IPS DF 19.7 (cell line): Measurements from ENCODE around the gene GPC6.

Source experiments
- DNase-seq: peaks from one replicate; pipeline ENCODE4 v3.0.0-alpha.2; 2013; ENCODE audit warnings: low read depth, low spot score

The GPC6 gene

GRCh38 chr13:93368718-93369117 lies 142.1 kb downstream of the GPC6 start:
- DNase-seq: no peak

DNA sequence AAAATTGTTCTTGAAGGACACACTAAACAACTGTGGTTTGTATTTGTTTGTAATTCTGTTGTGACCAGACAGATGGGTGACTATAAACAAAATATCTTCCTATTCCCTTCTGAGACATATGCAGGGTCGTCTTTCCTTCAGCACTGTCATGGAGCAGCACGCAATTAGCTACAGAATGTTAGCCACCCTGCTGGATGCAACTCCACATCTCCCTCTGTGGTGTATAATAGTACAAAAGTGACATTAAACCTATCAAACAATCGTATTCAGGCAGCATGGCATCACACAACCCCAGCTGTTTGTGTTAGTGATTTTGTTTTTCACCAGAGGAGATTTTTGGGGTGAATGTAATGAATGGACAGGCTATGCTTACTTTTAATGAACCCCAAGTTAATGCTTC lies 146.2 kb downstream of the GPC6 start:
- no peak for DNase-seq

- DNase-seq: no peak
Measured at GRCh38 chr13:93375491-93375890, 148.9 kb downstream of the GPC6 start.

DNA sequence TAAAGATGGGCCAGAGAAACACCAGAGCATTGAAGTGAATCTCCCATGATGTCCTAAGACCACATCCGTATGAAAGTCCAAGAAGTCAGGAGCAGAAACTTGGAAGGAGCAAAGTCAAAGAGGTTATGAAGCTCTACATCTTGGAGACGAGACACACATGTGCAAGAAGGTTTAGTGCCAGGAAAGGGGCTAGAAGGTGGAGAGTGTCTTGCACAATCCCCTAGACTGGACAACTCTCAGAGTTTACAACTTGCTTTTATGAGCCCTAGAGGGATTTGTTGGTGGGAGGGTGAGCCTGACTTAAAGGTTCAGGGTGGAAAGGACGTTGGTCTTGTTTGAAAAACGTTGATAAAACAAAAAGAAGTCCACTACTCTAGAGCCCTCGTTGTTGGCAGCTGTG lies 150.6 kb downstream of the GPC6 start:
- DNase-seq: no peak

DNA sequence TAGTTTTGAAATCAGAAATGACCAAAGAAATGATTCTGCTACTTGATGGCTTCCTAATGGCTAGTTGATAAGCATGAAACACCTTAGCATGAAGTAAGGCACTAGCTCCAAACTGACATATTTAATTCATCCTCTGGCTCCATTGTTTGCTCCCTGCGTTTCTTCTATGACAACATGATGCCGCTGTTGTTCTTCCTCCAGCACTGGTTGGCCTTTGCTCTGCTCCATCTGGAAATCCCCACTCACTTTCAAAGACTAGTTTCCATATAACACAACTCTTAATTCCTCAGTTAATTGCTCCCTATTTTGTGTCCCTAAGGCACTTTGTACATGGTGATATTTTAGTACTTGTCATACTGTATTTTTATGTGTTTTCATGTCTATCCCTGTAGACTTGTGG lies 151.6 kb downstream of the GPC6 start:
- no peak for DNase-seq

DNA sequence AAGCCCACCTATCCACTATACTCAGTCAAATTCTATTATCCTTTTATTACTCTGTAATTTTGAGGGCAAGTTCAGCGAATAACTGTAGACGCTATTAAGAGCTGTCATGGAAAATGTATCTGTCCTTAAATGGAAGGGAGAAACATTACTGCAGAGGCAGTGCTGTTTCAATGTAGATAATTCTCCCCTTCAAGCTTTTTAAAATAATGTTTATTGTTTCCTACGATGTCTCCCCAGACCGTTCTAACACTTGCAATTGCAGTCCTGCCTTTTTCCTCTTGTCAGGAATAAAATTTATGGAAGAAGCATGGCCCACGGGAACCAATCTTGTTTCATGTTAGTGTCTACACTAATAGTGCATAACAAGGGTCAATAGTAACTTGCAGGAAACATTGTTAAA lies 159.5 kb downstream of the GPC6 start:
- DNase-seq: no peak

- no peak for DNase-seq
Measured at GRCh38 chr13:93388701-93389100, 162.1 kb downstream of the GPC6 start.

GRCh38 chr13:93397619-93398018 lies 171.0 kb downstream of the GPC6 start:
- DNase-seq: no peak

- DNase-seq: no peak
Measured at GRCh38 chr13:93398167-93399035, 171.8 kb downstream of the GPC6 start.

- DNase-seq: no peak
Measured at GRCh38 chr13:93399212-93399611, 172.6 kb downstream of the GPC6 start.

GRCh38 chr13:93406136-93406535 lies 179.5 kb downstream of the GPC6 start:
- no peak for DNase-seq

DNA sequence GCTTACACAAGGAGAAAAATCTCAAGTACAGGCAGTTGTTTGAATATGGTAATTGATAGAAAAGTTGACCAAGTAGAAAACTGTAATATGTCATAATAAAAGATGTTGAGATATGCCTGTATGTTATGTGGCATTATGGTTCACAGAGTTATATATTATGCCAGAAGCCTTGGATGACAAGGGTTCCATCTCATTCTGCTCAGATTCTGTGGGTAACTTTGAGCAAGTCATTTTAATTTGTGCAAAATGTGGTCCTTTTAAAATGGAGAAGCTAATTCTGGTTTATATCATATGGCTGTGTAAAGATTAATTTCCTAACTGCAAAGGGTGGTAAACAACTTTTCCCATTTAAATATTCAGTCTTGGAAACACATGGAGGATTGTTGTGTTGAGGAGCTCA lies 180.9 kb downstream of the GPC6 start:
- DNase-seq: no peak

DNA sequence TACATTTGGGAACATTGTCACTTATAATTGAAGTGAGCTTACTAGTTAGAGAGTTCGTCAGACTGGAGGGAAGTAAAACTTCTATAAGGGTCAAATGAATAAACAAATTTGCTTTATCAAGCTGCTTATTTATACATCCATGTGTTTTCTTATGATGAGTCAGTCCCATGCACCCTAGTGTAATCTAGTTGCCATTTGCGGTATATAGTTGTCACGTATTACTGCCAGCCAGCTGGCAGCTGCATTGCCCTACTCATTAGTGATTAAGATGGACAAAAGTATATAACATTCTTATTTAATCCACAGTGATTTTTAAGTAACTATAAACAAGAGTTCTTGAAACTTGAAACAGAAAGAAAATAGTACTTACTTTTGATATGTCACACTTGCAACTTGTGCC lies 182.4 kb downstream of the GPC6 start:
- no peak for DNase-seq

- no peak for DNase-seq
Measured at GRCh38 chr13:93409816-93410215, 183.2 kb downstream of the GPC6 start.

GRCh38 chr13:93411186-93411680 lies 184.6 kb downstream of the GPC6 start:
- DNase-seq: no peak

GRCh38 chr13:93412676-93413075 lies 186.1 kb downstream of the GPC6 start:
- no peak for DNase-seq

- peak; percentile 20 for DNase-seq
Measured at GRCh38 chr13:93413972-93414717, 187.5 kb downstream of the GPC6 start.

DNA sequence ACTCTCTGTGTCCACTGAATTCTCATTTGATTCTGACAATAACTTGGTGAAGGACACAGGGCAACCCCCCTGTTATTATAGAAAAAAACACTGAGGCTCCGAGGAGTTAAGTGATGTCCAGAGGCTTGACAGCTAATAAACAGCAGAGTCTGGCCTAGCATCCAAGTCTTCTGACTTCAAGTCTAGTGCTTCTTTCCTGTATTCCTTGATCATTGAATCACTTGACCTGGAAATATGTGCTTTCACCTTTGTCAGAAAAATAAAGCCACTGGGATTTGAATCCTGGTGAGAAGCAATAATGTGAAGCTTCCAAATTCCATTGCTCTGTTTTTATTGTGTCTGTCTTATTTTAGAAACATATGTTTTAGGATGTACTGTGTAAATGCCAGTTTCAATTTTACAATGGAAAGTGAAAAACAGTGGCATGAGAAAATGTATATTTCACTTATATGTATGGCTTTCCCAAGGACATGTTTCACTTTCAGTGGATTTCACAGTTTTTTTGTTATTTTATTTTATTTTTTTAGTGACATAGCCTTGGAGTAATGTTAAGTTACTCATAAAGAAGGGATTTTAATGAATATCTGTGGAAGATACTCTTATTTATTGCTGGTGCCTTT lies 190.2 kb downstream of the GPC6 start:
- no peak for DNase-seq

DNA sequence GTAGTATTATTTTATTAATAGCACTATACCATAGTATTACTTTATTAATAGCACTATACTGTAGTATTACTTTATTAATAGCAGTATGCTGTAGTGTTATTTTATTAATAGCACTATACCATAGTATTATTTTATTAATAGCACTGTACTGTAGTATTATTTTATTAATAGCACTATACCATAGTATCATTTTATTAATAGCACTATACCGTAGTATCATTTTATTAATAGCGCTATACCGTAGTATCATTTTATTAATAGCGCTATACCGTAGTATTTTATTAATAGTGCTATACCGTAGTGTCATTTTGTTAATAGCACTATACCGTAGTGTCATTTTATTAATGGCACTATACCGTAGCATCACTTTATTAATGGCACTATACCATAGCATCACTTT lies 191.8 kb downstream of the GPC6 start:
- DNase-seq: no peak

DNA sequence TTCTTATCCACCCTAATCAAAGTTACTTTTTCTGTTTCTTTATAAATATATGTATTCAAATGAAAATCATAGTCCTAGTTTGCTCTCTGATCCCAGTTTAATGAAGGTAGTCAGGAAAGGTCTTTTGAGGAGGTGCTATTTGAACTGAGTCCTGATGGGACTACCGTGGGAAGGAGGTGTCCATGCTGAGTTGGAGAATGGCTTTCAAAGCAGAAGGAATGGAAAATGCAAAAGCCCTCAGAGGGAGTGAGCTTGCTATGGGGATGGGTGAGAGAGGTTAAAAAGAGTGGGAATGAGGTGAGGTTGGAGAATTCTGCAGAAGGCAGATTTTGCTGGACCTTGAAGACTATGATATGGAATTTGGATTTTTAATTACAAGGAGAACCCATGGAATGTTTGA lies 193.6 kb downstream of the GPC6 start:
- no peak for DNase-seq

DNA sequence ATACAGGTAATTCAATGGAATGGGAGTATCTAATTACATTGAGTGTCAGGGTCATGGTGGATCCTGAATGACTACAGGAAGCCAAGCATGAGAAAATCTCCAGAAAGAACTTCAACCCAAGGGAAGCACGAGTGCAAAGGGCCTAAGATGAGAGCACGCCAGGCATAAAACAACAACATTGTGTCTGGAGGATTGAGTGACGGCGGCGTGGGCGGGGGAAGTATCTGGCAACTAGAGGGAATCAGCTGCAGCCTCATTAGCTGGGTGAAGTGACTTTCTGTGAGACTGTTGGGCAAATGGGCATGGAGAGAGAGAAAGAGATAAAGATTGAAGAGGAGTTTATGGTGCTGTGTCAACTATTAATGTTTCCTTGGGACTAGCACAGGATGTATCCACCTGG lies 194.3 kb downstream of the GPC6 start:
- no peak for DNase-seq

DNA sequence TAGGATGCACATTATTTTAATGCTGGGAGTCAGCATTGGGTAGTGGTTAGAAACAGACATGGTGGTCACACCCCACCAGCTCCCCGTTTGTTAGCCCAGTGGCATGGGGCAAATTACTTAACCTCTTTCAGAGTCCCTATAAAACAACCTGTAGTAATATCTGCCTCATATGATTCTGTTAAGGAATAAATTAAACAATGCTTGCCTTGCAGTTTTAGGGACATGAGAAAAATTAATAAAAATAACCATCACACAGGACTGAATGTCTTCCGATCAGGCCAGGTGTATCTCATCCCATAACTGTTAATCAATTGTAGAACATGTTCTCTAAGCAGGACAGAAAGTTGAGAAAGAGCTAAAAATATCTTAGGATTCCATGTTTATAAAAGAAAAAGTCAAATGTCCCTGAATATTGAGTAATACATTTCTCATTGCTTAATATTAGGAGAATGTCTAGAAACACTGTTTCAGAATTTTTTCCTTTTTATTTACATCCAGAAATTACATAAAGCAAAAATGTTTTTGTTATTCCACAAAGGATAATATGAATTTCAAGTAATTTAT lies 196.5 kb downstream of the GPC6 start:
- DNase-seq: no peak
